GM18499 (cell line): ENCODE data around the gene OSBPL6.
A peak's percentile ranks its signal among the peaks of the same experiment; 100 is the strongest.
"Not testable (repeated sequence)": the region's sequence is repeated elsewhere in the genome, so short reads cannot be mapped to it uniquely, and the experiment has no call there.

ENCODE experiments used
- ATAC-seq: cut with Tn5 transposase; IDR thresholded peaks from one replicate; pipeline ENCODE4 v1.9.1; 2021; ENCODE audit warnings: moderate number of reproducible peaks; ENCODE audit not compliant: insufficient read depth, unreplicated experiment

Gene OSBPL6

GRCh38 chr2:178418426-178418825, 224.1 kb downstream of the OSBPL6 start:
- ATAC-seq = no peak

GRCh38 chr2:178419123-178419522, 224.8 kb downstream of the OSBPL6 start:
- ATAC-seq = no peak

GRCh38 chr2:178420463-178420999, 226.2 kb downstream of the OSBPL6 start:
- no peak for ATAC-seq

GRCh38 chr2:178422097-178422496, 227.8 kb downstream of the OSBPL6 start:
- no peak for ATAC-seq

GRCh38 chr2:178423746-178424145, 229.4 kb downstream of the OSBPL6 start:
- not testable (repeated sequence) for ATAC-seq

- no peak for ATAC-seq
Measured at GRCh38 chr2:178425255-178425827, 231.0 kb downstream of the OSBPL6 start.

- no peak for ATAC-seq
Measured at GRCh38 chr2:178426388-178426787, 232.1 kb downstream of the OSBPL6 start.

- ATAC-seq = no peak
Measured at GRCh38 chr2:178427458-178427857, 233.1 kb downstream of the OSBPL6 start.

- no peak for ATAC-seq
Measured at GRCh38 chr2:178428396-178428806, 234.1 kb downstream of the OSBPL6 start.

GRCh38 chr2:178429336-178429735, 235.0 kb downstream of the OSBPL6 start:
- ATAC-seq = no peak

GRCh38 chr2:178436662-178437061, 242.3 kb downstream of the OSBPL6 start:
- no peak for ATAC-seq

- no peak for ATAC-seq
Measured at GRCh38 chr2:178441426-178441825, 247.1 kb downstream of the OSBPL6 start.

- no peak for ATAC-seq
Measured at GRCh38 chr2:178448968-178449661, 254.8 kb downstream of the OSBPL6 start.

GRCh38 chr2:178449700-178450523, 255.6 kb downstream of the OSBPL6 start:
- ATAC-seq = no peak

- ATAC-seq = peak; percentile 28
Measured at GRCh38 chr2:178450524-178450773, 256.1 kb downstream of the OSBPL6 start.

GRCh38 chr2:178450774-178451525, 256.6 kb downstream of the OSBPL6 start, which contains the start of the genes PJVK and PRKRA:
Gene PJVK (plus strand): TSS chr2:178451378. CDS start chr2:178453410, 2,032 bp downstream.
Gene PRKRA (minus strand): TSS chr2:178451175. CDS start chr2:178451030, 145 bp downstream.
- ATAC-seq = peak; percentile 53

- ATAC-seq = no peak
Measured at GRCh38 chr2:178452334-178452733, 258.0 kb downstream of the OSBPL6 start.
